Measurements from ENCODE around the gene AUTS2.

AUTS2 gene

DNA sequence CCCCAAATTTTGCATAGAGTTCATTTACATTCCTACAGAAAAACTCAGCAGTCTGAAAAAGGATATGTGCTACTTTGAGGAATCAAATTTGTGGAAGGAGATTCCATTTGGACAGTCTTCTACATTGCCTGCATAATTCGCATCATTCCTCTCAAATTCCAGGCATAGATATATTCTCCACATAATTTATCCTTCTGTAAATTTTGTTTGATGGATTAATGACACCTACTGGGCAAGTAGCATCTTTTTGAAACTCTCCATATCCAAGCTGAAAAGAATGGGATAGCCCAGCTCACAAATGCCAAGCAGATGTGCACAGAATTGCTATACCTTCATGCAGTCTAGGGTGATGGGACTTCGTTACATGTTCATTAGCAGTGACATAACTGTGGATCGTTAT is 515.3 kb downstream of the AUTS2 start:
- TF ChIP-seq, protein P1, sequence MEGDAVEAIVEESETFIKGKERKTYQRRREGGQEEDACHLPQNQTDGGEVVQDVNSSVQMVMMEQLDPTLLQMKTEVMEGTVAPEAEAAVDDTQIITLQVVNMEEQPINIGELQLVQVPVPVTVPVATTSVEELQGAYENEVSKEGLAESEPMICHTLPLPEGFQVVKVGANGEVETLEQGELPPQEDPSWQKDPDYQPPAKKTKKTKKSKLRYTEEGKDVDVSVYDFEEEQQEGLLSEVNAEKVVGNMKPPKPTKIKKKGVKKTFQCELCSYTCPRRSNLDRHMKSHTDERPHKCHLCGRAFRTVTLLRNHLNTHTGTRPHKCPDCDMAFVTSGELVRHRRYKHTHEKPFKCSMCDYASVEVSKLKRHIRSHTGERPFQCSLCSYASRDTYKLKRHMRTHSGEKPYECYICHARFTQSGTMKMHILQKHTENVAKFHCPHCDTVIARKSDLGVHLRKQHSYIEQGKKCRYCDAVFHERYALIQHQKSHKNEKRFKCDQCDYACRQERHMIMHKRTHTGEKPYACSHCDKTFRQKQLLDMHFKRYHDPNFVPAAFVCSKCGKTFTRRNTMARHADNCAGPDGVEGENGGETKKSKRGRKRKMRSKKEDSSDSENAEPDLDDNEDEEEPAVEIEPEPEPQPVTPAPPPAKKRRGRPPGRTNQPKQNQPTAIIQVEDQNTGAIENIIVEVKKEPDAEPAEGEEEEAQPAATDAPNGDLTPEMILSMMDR (IDR thresholded peaks at IDR 0.05; ENCODE audit: extremely low read depth, missing control alignments) = no peak
- DNase-seq (ENCODE audit: low spot score) = no peak

DNA sequence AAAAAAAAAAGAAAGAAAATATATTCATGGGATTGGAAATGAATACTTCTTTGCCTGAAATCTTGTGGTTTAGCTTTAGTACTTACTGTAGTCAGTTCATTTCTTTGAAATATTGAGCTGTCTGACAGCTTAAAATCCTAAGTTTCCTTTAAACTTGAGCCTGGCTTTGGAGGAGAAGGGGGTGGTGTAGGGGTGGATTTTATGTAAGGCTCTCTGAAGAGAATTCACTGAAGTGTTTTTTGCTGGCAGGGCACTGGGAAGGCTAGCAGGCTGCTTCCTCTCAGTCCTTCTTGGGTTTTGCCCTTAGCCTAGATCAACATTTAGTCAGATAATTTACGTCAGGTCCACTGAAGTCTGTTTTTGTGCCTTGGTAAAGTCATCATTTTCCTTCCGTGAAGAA is 516.5 kb downstream of the AUTS2 start:
- no peak for DNase-seq (ENCODE audit: low spot score)
- TF ChIP-seq, protein P1 (IDR thresholded peaks at IDR 0.05; ENCODE audit: extremely low read depth, missing control alignments) = no peak

DNA sequence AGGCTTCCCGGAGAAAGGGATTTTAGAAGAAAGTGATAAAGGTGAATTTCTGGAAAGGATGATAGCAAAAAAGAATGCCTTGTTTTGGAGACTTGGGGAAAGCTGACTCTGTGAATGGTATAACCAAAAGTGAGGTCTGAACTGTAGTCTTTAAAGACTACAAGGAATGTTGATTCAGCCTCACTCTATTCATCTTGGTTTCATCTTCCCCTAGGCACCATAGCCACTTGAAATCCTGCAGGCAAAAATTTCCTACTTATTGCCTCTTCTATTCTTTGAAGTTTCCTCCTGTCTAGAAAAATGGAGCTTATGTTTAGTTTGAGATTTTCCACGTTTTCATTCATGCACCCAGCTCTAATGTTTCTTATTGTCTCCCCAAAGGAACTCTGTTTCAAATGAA is 518.0 kb downstream of the AUTS2 start:
- no peak for DNase-seq (ENCODE audit: low spot score)
- TF ChIP-seq, protein P1 (IDR thresholded peaks at IDR 0.05; ENCODE audit: extremely low read depth, missing control alignments) = no peak

DNA sequence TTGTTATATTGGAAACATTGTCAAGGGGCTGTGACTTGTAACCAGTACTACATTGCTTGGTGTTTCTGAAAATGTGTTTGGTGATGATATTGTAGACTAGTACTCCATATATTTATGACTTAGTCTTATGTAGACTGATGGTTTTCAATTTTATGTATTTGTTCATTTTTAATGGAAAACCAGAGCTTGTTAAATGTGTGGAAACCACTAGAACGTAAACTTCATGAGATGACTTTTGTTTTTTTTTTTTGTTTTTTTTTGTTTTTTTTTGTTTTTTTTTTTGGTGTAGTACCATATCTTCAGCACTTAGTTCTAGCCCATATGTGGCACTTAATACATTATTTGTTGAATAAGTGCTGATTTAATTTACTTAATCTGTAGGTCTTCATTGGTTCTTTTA is 518.6 kb downstream of the AUTS2 start:
- no peak for DNase-seq (ENCODE audit: low spot score)
- TF ChIP-seq, protein P1 (IDR thresholded peaks at IDR 0.05; ENCODE audit: extremely low read depth, missing control alignments) = no peak

DNA sequence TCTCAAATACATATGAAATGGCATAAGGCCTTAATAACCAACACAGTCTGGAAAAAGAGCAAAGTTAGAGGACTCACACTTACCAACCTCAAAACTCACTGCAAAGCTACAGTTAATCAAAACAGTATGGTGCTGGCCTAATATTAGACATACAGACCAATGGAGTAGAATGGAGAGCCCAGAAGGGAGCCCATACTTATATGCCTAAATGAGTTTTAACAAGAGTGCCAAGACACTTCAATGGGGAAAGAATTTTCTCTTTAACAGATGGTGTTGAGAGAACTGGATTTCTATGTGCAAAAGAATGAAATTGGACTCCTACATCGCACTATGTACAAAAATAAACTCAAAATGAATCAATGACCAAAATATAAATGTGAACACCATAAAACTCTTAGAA is 522.6 kb downstream of the AUTS2 start:
- TF ChIP-seq, protein P1 (IDR thresholded peaks at IDR 0.05; ENCODE audit: extremely low read depth, missing control alignments) = no peak
- DNase-seq (ENCODE audit: low spot score) = no peak

DNA sequence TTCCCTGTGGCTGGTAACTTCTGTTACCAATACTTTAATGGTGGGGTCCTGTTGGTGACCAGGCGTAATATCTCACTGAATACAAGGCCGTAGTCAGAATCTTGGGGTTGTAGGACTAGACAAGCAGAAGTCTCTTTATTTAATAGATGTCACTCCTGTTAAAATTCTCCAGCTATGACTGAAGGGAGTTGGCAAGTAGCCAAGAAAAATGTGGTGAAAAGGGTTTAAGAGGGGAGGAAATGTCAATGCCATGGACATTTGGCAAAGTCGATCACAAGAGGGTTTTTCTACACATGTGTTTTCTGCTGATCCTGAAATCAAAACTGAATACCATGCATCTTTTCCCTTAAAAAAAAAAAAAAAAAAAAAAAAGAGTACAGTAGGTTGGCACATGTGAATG is 533.5 kb downstream of the AUTS2 start:
- TF ChIP-seq, protein P1 (IDR thresholded peaks at IDR 0.05; ENCODE audit: extremely low read depth, missing control alignments) = no peak
- DNase-seq (ENCODE audit: low spot score) = no peak

DNA sequence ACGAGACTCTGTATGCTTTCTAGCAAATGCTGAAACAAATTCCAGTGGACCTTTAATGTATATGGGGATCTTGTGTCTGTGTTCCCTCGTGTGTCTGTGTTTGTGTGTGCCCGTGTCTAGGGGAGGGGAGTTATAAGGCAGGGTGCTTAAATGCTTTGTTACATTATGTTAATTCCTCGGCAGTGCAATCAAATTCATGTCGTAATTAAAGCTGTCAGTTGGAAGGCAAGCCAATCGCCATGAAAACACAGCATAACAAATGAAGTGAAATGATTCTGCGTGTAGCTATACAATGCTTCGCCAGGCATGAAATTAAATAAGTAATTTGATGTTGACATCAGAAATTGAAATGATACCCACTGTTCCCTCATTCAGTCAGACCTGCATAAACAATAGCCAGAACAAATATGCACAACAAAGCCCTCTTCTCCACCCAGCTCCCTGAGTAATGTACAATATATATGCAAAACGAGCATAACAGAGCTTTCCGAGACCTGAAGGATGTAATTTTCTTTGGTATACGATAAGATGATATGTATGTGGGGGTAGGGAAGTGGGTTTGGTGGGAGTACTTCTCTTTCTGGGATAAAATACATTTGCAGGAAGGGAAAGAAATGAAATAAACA is 534.1 kb downstream of the AUTS2 start:
- TF ChIP-seq, protein P1 (IDR thresholded peaks at IDR 0.05; ENCODE audit: extremely low read depth, missing control alignments) = no peak
- DNase-seq (ENCODE audit: low spot score) = no peak
